ENCODE data around the gene SUSD1. TPM values are rescaled to one million over a fixed set of nuclear protein-coding genes. Genes with fewer than 3 reads are reported as not detected.

Gene SUSD1
- polyA plus RNA-seq, 1 donor from 2014 or later, result 2.0 TPM

GRCh38 chr9:112021742-112022141 is 153.4 kb downstream of the SUSD1 start:
- Histone ChIP-seq H3K36me3 (ENCODE audit: insufficient read depth, low read length) (no peaks in the 10 kb centered on the region), H3K9me2 (ENCODE audit: insufficient read depth, low read length) (no peaks in the 10 kb centered on the region), H3K4me3 (ENCODE audit: low read length) (no peak overlapping the region), H3K4me2 (ENCODE audit: low read length) (no peak overlapping the region), H4K20me1 (ENCODE audit: insufficient read depth) (no peaks in the 10 kb centered on the region), H3K9ac (ENCODE audit: low read length) (no peak overlapping the region), H3K27me3 (ENCODE audit: insufficient read depth, low read depth, low read length) (no peaks in the 10 kb centered on the region), H2AFZ (ENCODE audit: low read depth, low read length) (no peak overlapping the region), H3K9me3 (ENCODE audit: low read length) (no peaks in the 10 kb centered on the region), H3K27ac (ENCODE audit: low read length) (no peak overlapping the region), H3K79me2 (replicated peaks; ENCODE audit: insufficient read depth, low read length) (no peaks in the 10 kb centered on the region), H3F3A (ENCODE audit: insufficient read depth, low read length, poor library complexity, severe bottlenecking) (no peaks in the 10 kb centered on the region)
- TF ChIP-seq TAF1 (IDR thresholded peaks at IDR 0.05; ENCODE audit: low read depth) (no peak), EP300 (conservative IDR thresholded peaks at IDR 0.05; ENCODE audit: poor library complexity, severe bottlenecking) (no peak), SMC3 (conservative IDR thresholded peaks at IDR 0.05; ENCODE audit: poor library complexity) (no peak), RAD21 (conservative IDR thresholded peaks at IDR 0.05) (no peak), MXI1 (conservative IDR thresholded peaks at IDR 0.05; ENCODE audit: poor library complexity, severe bottlenecking) (no peak), CTCF (IDR thresholded peaks at IDR 0.05; ENCODE audit: poor library complexity, severe bottlenecking) (no peak), POLR2AphosphoS5 (IDR thresholded peaks at IDR 0.05) (no peak), REST (IDR thresholded peaks at IDR 0.05; ENCODE audit: borderline replicate concordance) (no peak), EZH2 (IDR thresholded peaks at IDR 0.05; ENCODE audit: borderline replicate concordance, insufficient read depth, low read length, poor library complexity, severe bottlenecking) (no peak)

GRCh38 chr9:112020680-112021596 is 154.2 kb downstream of the SUSD1 start:
- Histone ChIP-seq H4K20me1 (ENCODE audit: insufficient read depth) (no peaks in the 10 kb centered on the region), H3K9ac (ENCODE audit: low read length) (no peak overlapping the region), H3F3A (ENCODE audit: insufficient read depth, low read length, poor library complexity, severe bottlenecking) (no peaks in the 10 kb centered on the region), H3K4me2 (ENCODE audit: low read length) (no peak overlapping the region), H3K27ac (ENCODE audit: low read length) (no peak overlapping the region), H3K27me3 (ENCODE audit: insufficient read depth, low read depth, low read length) (no peaks in the 10 kb centered on the region), H3K36me3 (ENCODE audit: insufficient read depth, low read length) (no peaks in the 10 kb centered on the region), H3K9me3 (ENCODE audit: low read length) (no peaks in the 10 kb centered on the region), H3K9me2 (ENCODE audit: insufficient read depth, low read length) (no peaks in the 10 kb centered on the region), H3K79me2 (replicated peaks; ENCODE audit: insufficient read depth, low read length) (no peaks in the 10 kb centered on the region), H2AFZ (ENCODE audit: low read depth, low read length) (no peak overlapping the region), H3K4me3 (ENCODE audit: low read length) (no peak overlapping the region)
- TF ChIP-seq REST (IDR thresholded peaks at IDR 0.05; ENCODE audit: borderline replicate concordance) (no peak), EZH2 (IDR thresholded peaks at IDR 0.05; ENCODE audit: borderline replicate concordance, insufficient read depth, low read length, poor library complexity, severe bottlenecking) (no peak), TAF1 (IDR thresholded peaks at IDR 0.05; ENCODE audit: low read depth) (no peak), POLR2AphosphoS5 (IDR thresholded peaks at IDR 0.05) (no peak), MXI1 (conservative IDR thresholded peaks at IDR 0.05; ENCODE audit: poor library complexity, severe bottlenecking) (no peak), SMC3 (conservative IDR thresholded peaks at IDR 0.05; ENCODE audit: poor library complexity) (no peak), RAD21 (conservative IDR thresholded peaks at IDR 0.05) (no peak), EP300 (conservative IDR thresholded peaks at IDR 0.05; ENCODE audit: poor library complexity, severe bottlenecking) (no peak), CTCF (IDR thresholded peaks at IDR 0.05; ENCODE audit: poor library complexity, severe bottlenecking) (no peak)

All from neural cell (in vitro differentiated cells).